Spinal cord (tissue), 10 donors: ENCODE results near the gene RGS12. TPM values are rescaled to one million over a fixed set of nuclear protein-coding genes. Genes with fewer than 3 reads are reported as not detected.

ENCODE experiments used
- DNase-seq, 6 donors: peaks; one replicate each; pipeline versions ENCODE4 v3.0.0 to v3.0.0-alpha.2; 2013 to 2015; ENCODE audit warnings: low spot score in 6 of 6, low read depth in 4 of 6
- H3K27ac ChIP-seq: one replicate; pipeline ENCODE4 v1.5.1; 2013; ENCODE audit warnings: low read depth, low read length, control low read depth
- H3K27me3 ChIP-seq: one replicate; pipeline ENCODE4 v1.6.1; 2013; ENCODE audit warnings: low read length; ENCODE audit not compliant: control insufficient read depth, insufficient read depth
- H3K36me3 ChIP-seq: one replicate; pipeline ENCODE4 v1.6.1; 2013; ENCODE audit warnings: low read length; ENCODE audit not compliant: control insufficient read depth, insufficient read depth
- H3K4me1 ChIP-seq: one replicate; pipeline ENCODE4 v1.6.1; 2013; ENCODE audit warnings: low read length; ENCODE audit not compliant: control insufficient read depth, insufficient read depth
- H3K4me3 ChIP-seq: one replicate; pipeline ENCODE4 v1.5.1; 2013; ENCODE audit warnings: low read depth, low read length, control low read depth
- H3K9me3 ChIP-seq: one replicate; pipeline ENCODE4 v1.6.1; 2013; ENCODE audit warnings: low read length; ENCODE audit not compliant: control insufficient read depth, insufficient read depth
- WGBS: methylation state at CpG from one replicate; pipeline ENCODE4 v1.1.5; 2013; ENCODE audit warnings: missing lambda C conversion rate; ENCODE audit not compliant: insufficient coverage; 5-methylcytosine and 5-hydroxymethylcytosine counted together
- polyA plus RNA-seq, 2 donors: library from polyadenylated mRNA; unstranded; fragments of 120-200 nt; gene quantifications; one replicate each; pipeline ENCODE4 v1.2.1, GENCODE V29; 2013; ENCODE audit not compliant: insufficient read length in 2 of 2
- total RNA-seq, 2 donors: library from RNA; depleted of rRNA in 1 of 2; stranded (reverse); fragments of 120-200 nt in 1 of 2; fragments of >200 nt in 1 of 2; gene quantifications; one replicate each; pipeline versions ENCODE4 v1.2.3 to v1.2.4, GENCODE V29; 2013 to 2014
- donor health status: healthy.

Gene RGS12
- total and polyA plus RNA-seq, 4 donors, result 30.8 to 96.3 (median 60.9) TPM

GRCh38 chr4:3254302-3255131 is 38.3 kb upstream of the RGS12 start:
- Histone ChIP-seq H3K27ac (no peak overlapping the region), H3K4me1 (peaks cover 23% of the 10 kb centered on the region), H3K36me3 (peaks cover 78% of the 10 kb centered on the region), H3K9me3 (no peaks in the 10 kb centered on the region), H3K4me3 (no peak overlapping the region), H3K27me3 (no peaks in the 10 kb centered on the region)
- 79% methylated on average over 14 of the region's 14 CpGs for WGBS
- DNase-seq, result no peak

GRCh38 chr4:3255611-3256186 is 37.1 kb upstream of the RGS12 start:
- no peak for DNase-seq
- Histone ChIP-seq H3K9me3 (no peaks in the 10 kb centered on the region), H3K4me1 (peaks cover 12% of the 10 kb centered on the region), H3K27ac (no peak overlapping the region), H3K36me3 (peaks cover 66% of the 10 kb centered on the region), H3K4me3 (no peak overlapping the region), H3K27me3 (no peaks in the 10 kb centered on the region)
- 92% methylated on average over 36 of the region's 36 CpGs for WGBS

DNA sequence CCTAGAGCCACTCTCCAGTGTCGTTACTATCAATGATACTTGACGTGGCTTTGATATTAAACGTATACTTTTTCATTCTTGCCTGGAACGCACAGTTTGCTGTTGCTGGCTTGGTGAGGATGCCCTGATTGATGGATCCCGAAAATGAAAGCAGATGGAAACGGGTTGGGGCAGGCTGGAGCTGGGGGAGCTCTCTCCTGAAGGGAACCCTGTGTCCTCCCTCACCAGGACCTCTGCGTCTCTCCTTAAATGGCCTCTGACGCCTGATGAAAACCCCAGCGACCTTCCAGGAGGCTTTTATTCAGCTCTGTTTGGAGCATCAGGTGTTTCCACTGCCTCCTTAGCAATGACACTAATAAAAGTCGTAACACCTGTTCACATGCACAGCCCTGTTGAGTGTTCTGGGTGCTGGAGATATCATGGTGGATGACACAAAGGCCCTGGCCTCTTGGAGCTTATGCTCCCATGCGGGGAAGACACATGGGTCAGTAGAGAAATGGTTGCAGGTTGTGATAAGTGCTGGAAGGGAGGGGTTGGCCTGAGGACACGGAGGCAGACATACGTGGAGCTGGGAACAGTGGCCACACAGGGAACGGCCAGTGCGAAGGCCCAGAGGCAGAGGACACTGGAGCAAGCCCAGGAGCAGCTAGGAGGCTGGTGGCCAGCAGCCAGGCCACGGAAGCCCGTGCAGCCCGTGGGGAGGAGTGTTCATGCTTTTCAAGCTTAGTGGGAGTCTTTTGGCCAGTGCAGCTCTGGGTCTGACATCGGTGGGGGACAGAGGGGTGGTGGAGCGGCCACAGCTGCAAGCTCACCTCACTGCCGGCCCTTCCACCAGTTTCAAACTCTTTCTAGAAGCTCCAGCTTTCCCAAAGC is 36.4 kb upstream of the RGS12 start:
- DNase-seq, result no peak
- no peak overlapping the region for H3K27ac ChIP-seq
- 87% methylated on average over 21 of the region's 21 CpGs for WGBS
- no peaks in the 10 kb centered on the region for H3K9me3 ChIP-seq
- H3K4me1 ChIP-seq, result peaks cover 4% of the 10 kb centered on the region
- no peaks in the 10 kb centered on the region for H3K27me3 ChIP-seq
- peaks cover 63% of the 10 kb centered on the region for H3K36me3 ChIP-seq
- H3K4me3 ChIP-seq, result no peak overlapping the region

DNA sequence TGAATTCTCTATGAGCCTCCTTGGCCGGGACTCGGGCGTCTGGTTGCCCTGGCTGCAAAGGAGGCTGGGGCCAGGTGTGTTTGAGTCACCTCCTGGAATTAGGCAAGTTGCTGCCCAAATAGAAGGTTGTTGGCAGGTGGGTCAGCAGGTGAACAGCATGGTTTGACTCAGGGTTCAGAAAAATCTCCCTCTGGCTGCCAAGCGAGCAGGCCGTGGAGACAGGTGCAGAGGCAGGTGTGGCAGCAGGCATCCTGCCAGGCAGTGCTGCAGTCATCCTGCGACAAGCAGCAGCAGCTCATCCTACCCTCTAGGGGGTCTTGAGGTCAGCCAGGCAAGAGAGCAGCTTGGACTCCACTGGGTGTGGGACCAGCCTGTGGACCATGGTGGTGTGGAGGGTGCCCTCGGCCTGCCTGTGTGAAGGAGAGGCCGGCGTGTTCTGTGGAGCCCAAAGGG is 35.7 kb upstream of the RGS12 start:
- 86% methylated on average over 6 of the region's 9 CpGs for whole genome bisulfite sequencing
- Histone ChIP-seq H3K9me3 (no peaks in the 10 kb centered on the region), H3K4me1 (peaks cover 4% of the 10 kb centered on the region), H3K4me3 (no peak overlapping the region), H3K27me3 (no peaks in the 10 kb centered on the region), H3K36me3 (peaks cover 67% of the 10 kb centered on the region), H3K27ac (no peak overlapping the region)
- no peak for DNase-seq

DNA sequence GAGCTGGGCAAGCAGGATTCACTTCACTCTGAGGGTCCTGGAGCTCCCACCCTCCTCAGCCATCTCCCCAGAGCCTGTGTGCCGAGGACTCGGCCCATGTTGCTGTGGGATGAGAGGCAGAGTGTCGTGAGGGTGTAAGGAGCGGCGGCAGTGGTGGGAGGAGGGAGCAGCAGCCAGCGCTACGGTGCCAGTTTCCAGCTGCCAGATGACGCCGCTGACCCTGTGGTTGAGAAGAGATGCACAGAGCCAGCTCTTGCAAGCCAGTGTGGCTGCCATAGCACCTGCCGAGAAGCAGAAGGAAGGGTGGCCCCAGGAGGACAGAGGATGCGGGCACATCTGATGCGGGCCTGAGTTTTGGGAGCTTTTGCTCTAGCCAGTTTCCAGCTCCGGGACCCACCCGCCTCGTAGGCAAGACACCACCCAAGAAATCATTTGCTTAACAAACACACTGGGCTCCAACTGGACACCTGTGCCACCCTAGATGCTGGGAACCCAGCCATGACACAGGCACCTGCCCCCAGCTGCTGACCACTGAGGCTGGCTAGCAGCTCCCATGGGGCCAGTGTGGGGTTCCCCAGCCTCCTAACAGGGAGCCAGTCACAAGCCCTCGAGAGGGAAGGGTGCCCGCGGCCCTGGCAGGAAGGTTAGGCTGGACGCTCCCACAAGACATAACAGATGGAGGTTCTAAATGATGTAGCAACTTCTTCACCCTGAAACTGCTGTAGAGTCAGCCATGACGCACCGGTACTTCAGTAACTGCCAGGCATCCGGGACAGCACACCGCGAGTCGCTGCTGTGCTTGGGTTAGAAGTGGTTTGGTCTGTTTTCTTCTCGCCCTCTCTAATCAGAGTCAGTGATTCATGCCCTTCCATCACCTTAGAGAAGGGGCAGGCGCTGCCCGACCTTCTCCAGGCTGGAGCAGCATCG is 35.0 kb upstream of the RGS12 start:
- peaks cover 70% of the 10 kb centered on the region for H3K36me3 ChIP-seq
- H3K27me3 ChIP-seq, result no peaks in the 10 kb centered on the region
- 79% methylated on average over 21 of the region's 29 CpGs for WGBS
- no peak overlapping the region for H3K27ac ChIP-seq
- no peak for DNase-seq
- no peak overlapping the region for H3K4me3 ChIP-seq
- H3K4me1 ChIP-seq, result peaks cover 4% of the 10 kb centered on the region
- no peaks in the 10 kb centered on the region for H3K9me3 ChIP-seq

DNA sequence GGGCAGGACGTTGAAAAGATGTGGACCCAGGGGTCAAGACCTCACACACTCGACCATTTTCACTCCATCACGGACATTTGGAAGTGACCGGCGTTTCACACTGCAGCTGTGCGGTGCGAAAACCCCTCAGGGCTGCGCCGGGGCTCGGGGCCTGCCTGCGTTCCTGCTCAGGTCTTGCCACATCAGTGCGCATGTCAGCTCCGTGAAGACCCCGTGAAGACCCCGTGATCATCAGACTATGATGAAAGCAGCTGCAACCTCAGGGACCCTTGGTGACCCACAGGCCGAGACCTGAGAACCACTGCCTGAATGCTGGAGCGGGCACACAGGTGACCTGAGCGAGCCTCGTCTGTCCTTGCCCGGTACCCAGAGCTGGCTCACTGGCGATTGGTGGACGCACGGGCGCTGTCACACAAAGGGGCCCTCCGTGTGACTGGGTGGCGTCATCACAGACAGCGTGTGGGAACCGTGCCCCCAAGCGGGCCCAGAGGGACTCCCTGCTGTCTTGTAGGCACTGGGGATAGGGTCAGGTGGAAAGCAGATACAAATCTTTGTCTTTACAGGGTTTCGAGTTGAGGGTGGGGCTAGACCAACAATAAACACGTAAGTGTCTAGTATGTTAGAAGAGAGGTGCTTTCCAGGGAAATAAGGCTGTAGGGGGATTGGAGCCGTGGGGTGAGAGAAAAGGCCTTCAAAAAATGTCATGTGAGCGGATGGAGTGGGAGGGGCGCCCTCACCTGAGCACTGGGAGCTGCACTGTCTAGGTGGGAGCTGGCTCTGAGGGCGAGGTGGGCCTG is 31.2 kb upstream of the RGS12 start:
- Histone ChIP-seq H3K36me3 (peaks cover 41% of the 10 kb centered on the region), H3K27ac (no peak overlapping the region), H3K4me1 (no peaks in the 10 kb centered on the region), H3K4me3 (no peak overlapping the region), H3K27me3 (no peaks in the 10 kb centered on the region), H3K9me3 (no peaks in the 10 kb centered on the region)
- no peak for DNase-seq
- WGBS, result 85% methylated on average over 32 of the region's 35 CpGs

DNA sequence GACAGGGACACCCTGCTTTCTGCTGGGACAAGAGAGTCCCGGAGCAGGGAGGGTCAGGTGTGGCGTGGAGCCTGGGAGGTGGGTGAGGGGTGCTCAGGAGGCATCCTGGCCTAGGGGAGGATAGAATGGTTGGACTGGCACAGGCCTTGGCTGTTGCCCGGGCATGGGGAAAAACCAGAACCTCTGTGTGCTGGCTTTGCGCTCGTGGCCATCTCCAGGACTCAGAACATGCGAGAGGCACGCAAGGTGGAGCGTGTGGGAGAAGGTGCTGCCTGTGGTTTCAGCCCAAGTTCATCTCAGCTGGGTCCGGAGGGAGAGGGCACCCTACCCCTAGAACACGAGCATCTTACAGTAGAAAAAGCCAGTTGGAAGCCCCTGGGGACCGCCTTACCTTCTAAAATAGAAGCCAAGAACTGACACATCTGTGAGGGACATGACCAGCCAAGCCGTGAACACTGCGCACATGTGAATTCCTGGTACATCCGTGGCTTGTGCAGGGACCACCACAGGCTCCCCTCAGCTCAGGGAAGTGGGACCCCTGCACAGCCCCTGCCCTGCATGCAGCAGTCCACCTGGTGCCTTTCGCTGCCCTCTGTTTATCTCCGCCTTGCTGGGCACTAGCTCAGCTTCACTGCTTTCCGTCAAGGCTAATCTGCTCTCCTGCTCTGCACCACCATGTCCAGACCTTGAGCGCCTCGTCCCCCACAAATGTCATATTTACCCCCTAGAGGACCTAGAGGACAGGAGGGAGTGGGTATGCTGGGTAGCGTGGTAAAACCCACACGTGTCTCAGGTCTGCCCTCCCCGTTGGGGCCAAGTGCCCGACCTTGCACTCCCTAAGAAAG is 30.4 kb upstream of the RGS12 start:
- Histone ChIP-seq H3K9me3 (no peaks in the 10 kb centered on the region), H3K36me3 (peaks cover 33% of the 10 kb centered on the region), H3K27ac (no peak overlapping the region), H3K27me3 (no peaks in the 10 kb centered on the region), H3K4me3 (no peak overlapping the region), H3K4me1 (no peaks in the 10 kb centered on the region)
- DNase-seq, result no peak
- 89% methylated on average over 20 of the region's 23 CpGs for WGBS
